Spleen (tissue), 11 donors: ENCODE data around the gene PUS10. TPM values are rescaled to one million over a fixed set of nuclear protein-coding genes. Genes with fewer than 3 reads are reported as not detected.

ENCODE experiments used
- DNase-seq: peaks from one replicate; pipeline ENCODE4 v3.0.0-alpha.2; 2020
- H3K27ac ChIP-seq, 8 donors: fragments of 200-600 bp; sonication (generic) in 7 of 8; 1 replicate in 4 of 8; 2 replicates in 4 of 8; pipeline versions ENCODE4 v1.5.0 to v1.8.0; 2016 to 2021; ENCODE audit warnings: inconsistent platforms in 4 of 8, mild to moderate bottlenecking in 4 of 8, moderate library complexity in 1 of 8
- H3K27me3 ChIP-seq, 7 donors: fragments of 200-600 bp; sonication (generic) in 6 of 7; replicated peaks in 1 of 7; 1 replicate in 4 of 7; 2 replicates in 3 of 7; pipeline versions ENCODE4 v1.5.0 to v1.8.0; 2016 to 2021; ENCODE audit warnings: inconsistent platforms in 3 of 7, mild to moderate bottlenecking in 1 of 7
- H3K36me3 ChIP-seq, 6 donors: fragments of 200-600 bp; sonication (generic) in 5 of 6; 1 replicate in 4 of 6; 2 replicates in 2 of 6; pipeline versions ENCODE4 v1.5.0 to v1.8.0; 2016 to 2021; ENCODE audit warnings: inconsistent platforms in 2 of 6
- H3K4me1 ChIP-seq, 6 donors: fragments of 200-600 bp; sonication (generic) in 5 of 6; 1 replicate in 3 of 6; 2 replicates in 3 of 6; pipeline versions ENCODE4 v1.5.0 to v1.8.0; 2016 to 2021; ENCODE audit warnings: inconsistent platforms in 3 of 6
- H3K4me3 ChIP-seq, 8 donors: fragments of 200-600 bp; sonication (generic) in 7 of 8; 1 replicate in 4 of 8; 2 replicates in 4 of 8; pipeline versions ENCODE4 v1.5.0 to v1.8.0; 2016 to 2021; ENCODE audit warnings: inconsistent platforms in 4 of 8, mild to moderate bottlenecking in 4 of 8, moderate library complexity in 2 of 8
- H3K9me3 ChIP-seq, 8 donors: fragments of 200-600 bp; sonication (generic) in 7 of 8; 1 replicate in 4 of 8; 2 replicates in 4 of 8; pipeline versions ENCODE4 v1.5.0 to v1.8.0; 2016 to 2021; ENCODE audit warnings: inconsistent platforms in 4 of 8
- POLR2A ChIP-seq, 3 donors: fragments of 450-650 bp; IDR thresholded peaks; one replicate each; pipeline ENCODE4 v1.5.1; 2017; ENCODE audit warnings: antibody characterized with exemption in 3 of 3, mild to moderate bottlenecking in 1 of 3
- POLR2AphosphoS5 ChIP-seq, 3 donors: sonication (generic); formaldehyde crosslinking; IDR thresholded peaks; one replicate each; pipeline ENCODE4 v1.5.1; 2017; ENCODE audit warnings: antibody characterized with exemption in 3 of 3
- WGBS, 5 donors: extraction: QIAGEN DNeasy Blood & Tissue Kit in 3 of 5; methylation state at CpG; one replicate each; pipeline versions ENCODE4 v1.1.5 to v1.1.7; 2013 to 2018; 5-methylcytosine and 5-hydroxymethylcytosine counted together
- intact Hi-C: fragments of 100-400 bp; cut with DNase I; formaldehyde crosslinking; loops from one replicate; pipeline ENCODE4 v1.15.0; 2023; ENCODE audit warnings: low total_unique reads
- polyA plus RNA-seq, 3 donors: library from polyadenylated mRNA; stranded (reverse); fragments of 200-250 nt; gene quantifications; one replicate each; pipeline ENCODE4 v1.2.1, GENCODE V29; 2013
- total RNA-seq, 7 donors: library from RNA; depleted of rRNA in 3 of 7; stranded (reverse); fragments of >200 nt in 3 of 7; fragmentation: NEBNext Ultra II Directional in 4 of 7; extraction: Animal tissue kit (Norgen Biotek cat#: 25700) in 4 of 7; gene quantifications; one replicate each; pipeline versions ENCODE4 v1.1.0 to v1.2.1, GENCODE V29; 2016 to 2021
- TF ChIP-seq, protein P1 (sequence below), 11 experiments: fragments of 200-600 bp in 7 of 11; fragments of 450-650 bp in 4 of 11; sonication (generic) in 4 of 11; IDR thresholded peaks in 8 of 11; conservative IDR thresholded peaks in 3 of 11; 1 replicate in 7 of 11; 2 replicates in 4 of 11; pipeline versions ENCODE4 v1.4.0 to v1.8.0; 2016 to 2021; ENCODE audit warnings: antibody characterized with exemption in 11 of 11, inconsistent platforms in 4 of 11, mild to moderate bottlenecking in 1 of 11
- donor health status: healthy with polysubstance abuse.
- donor health status: DM: no; HTN: no; CAD: no; lungs with moderate emphysema.
- donor health status: DM: no; HTN: no; CAD: no.
- donor health status: Bipolar disorder and iron deficiency.
- donor health status: healthy.
- donor health status: DM: no; HTN: no; CAD: no.
- donor health status: DM: yes; HTN: yes; CAD: no.

The PUS10 gene
- total and polyA plus RNA-seq, 10 donors, result 3.5 to 12.6 (median 6.4) TPM

DNA sequence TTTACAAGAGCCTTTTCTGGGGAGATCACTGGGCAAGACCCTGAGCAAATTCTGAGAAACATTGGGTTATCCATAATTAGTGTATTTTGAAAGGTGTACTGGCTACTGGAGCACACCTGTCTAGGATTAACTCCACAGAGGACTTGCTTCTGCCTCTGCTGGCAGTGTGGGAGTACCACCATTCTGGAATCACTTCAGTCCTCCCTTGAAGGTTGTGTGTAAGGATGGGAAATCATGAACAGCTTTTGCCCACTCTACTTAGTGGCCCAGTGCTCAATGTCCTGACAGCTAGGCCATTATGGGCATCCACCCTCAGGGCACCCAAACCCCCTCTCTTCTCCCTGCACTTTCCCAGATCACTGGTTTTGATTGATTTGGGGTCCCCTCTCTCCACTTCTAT, 39.5 kb upstream of the PUS10 start:
- DNase-seq, result no peak
- Histone ChIP-seq H3K9me3 (no peaks in the 10 kb centered on the region), H3K27ac (no peak overlapping the region), H3K36me3 (peaks cover 0 to 50% (median 9%) of the 10 kb centered on the region in 6 donors), H3K4me3 (no peak overlapping the region), H3K27me3 (no peaks in the 10 kb centered on the region), H3K4me1 (no peaks in the 10 kb centered on the region)
- no peak for TF ChIP-seq POLR2AphosphoS5 (IDR thresholded peaks at IDR 0.05)
- TF ChIP-seq POLR2A (IDR thresholded peaks at IDR 0.05), result no peak
- TF ChIP-seq, protein P1, sequence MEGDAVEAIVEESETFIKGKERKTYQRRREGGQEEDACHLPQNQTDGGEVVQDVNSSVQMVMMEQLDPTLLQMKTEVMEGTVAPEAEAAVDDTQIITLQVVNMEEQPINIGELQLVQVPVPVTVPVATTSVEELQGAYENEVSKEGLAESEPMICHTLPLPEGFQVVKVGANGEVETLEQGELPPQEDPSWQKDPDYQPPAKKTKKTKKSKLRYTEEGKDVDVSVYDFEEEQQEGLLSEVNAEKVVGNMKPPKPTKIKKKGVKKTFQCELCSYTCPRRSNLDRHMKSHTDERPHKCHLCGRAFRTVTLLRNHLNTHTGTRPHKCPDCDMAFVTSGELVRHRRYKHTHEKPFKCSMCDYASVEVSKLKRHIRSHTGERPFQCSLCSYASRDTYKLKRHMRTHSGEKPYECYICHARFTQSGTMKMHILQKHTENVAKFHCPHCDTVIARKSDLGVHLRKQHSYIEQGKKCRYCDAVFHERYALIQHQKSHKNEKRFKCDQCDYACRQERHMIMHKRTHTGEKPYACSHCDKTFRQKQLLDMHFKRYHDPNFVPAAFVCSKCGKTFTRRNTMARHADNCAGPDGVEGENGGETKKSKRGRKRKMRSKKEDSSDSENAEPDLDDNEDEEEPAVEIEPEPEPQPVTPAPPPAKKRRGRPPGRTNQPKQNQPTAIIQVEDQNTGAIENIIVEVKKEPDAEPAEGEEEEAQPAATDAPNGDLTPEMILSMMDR (IDR thresholded peaks at IDR 0.05 in 8 of 11, conservative IDR thresholded peaks at IDR 0.05 in 3 of 11), result no peak
- intact Hi-C loops, result no loop called here

DNA sequence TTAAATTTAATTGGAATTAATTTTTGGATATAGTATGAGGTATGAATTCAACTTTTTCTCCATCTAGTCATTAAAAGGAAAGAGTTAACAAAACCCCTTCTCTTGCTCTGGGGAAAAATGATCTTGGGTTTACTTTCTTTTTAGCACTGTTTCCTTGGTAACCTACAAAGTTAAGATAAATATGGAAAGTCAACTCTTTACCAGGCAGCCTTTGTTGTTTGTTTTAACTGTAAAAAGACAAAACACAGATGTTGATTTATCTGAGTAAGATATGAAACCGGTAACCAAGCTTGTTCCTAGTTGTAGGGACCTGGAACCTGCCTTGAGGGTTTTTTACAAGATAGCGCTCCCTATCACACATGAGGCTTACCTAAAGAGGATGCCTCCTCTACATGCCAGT, 37.5 kb upstream of the PUS10 start:
- TF ChIP-seq POLR2A (IDR thresholded peaks at IDR 0.05) (no peak), POLR2AphosphoS5 (IDR thresholded peaks at IDR 0.05) (no peak)
- TF ChIP-seq, protein P1 (IDR thresholded peaks at IDR 0.05 in 8 of 11, conservative IDR thresholded peaks at IDR 0.05 in 3 of 11), result no peak
- no peak for DNase-seq
- 59 to 80% (median 74%) methylated on average over 2 of the region's 2 CpGs for WGBS, 5 donors
- H3K27ac ChIP-seq, result no peak overlapping the region
- no peaks in the 10 kb centered on the region for H3K27me3 ChIP-seq
- H3K4me1 ChIP-seq, result no peaks in the 10 kb centered on the region
- H3K36me3 ChIP-seq, result peaks cover 0 to 70% (median 16%) of the 10 kb centered on the region in 6 donors
- no peak overlapping the region for H3K4me3 ChIP-seq
- intact Hi-C loops, result no loop called here
- no peaks in the 10 kb centered on the region for H3K9me3 ChIP-seq

DNA sequence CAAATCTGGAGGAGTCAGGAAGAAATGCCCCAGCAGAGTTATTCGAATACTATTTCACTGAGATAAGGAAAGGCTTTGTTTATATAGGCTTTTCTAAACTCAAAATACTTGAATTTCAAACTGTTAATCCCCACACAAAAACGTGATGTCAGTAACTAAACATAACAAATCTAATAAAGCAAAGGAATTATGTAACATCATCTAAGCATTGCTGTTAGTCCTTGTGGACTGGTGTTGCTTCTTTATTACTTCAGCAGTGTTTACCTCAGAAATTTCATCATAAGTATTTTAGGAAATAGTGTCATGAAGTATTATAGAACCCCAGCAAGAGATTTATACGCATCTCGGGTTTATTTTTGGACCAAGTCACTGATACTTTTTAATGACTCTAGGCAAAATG, 27.9 kb upstream of the PUS10 start:
- intact Hi-C loops, result no loop called here
- WGBS, 5 donors, result 54 to 80% (median 64%) methylated on average over 4 of the region's 4 CpGs
- TF ChIP-seq, protein P1 (IDR thresholded peaks at IDR 0.05 in 8 of 11, conservative IDR thresholded peaks at IDR 0.05 in 3 of 11), result no peak
- TF ChIP-seq POLR2A (IDR thresholded peaks at IDR 0.05) (no peak), POLR2AphosphoS5 (IDR thresholded peaks at IDR 0.05) (no peak)

DNA sequence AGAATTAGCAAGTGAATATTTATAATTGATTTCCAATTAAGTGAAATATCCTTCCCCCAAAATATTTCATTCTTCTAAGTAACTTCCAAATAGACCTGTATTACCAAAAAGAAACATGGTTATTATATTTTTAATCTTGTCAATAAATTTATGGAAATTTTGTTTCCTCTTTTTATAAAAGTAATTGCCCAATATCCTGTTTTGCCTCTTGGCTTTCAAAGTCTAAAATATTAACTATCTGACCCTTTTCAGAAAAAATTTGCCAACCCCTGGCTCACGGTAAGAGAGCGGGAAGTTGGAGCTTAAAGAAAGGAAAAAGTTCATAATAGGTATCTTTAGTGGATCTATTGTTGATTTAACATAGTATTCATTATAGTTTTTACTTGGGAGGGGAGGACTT, 27.2 kb upstream of the PUS10 start:
- Histone ChIP-seq H3K27ac (peak overlapping the region in 2 of 8 donors; percentile 1 to 5), H3K27me3 (no peaks in the 10 kb centered on the region), H3K4me3 (no peak overlapping the region), H3K9me3 (no peaks in the 10 kb centered on the region), H3K4me1 (peaks cover 4 to 26% (median 16%) of the 10 kb centered on the region in 6 donors), H3K36me3 (peaks cover 0 to 60% (median 31%) of the 10 kb centered on the region in 6 donors)
- no peak for DNase-seq
- WGBS, 5 donors, result 53 to 76% (median 69%) methylated on average over 2 of the region's 2 CpGs
- intact Hi-C loops, result no loop called here
- no peak for TF ChIP-seq POLR2AphosphoS5 (IDR thresholded peaks at IDR 0.05)
- TF ChIP-seq, protein P1 (IDR thresholded peaks at IDR 0.05 in 8 of 11, conservative IDR thresholded peaks at IDR 0.05 in 3 of 11), result no peak
- TF ChIP-seq POLR2A (IDR thresholded peaks at IDR 0.05), result no peak

More for the DNA sequence above, 27.9 kb upstream of the PUS10 start:
- Histone ChIP-seq H3K4me1 (peaks cover 4 to 26% (median 16%) of the 10 kb centered on the region in 6 donors), H3K36me3 (peaks cover 0 to 67% (median 38%) of the 10 kb centered on the region in 6 donors), H3K27me3 (no peaks in the 10 kb centered on the region), H3K9me3 (no peaks in the 10 kb centered on the region), H3K27ac (peak overlapping the region in 1 of 8 donors; percentile 1), H3K4me3 (no peak overlapping the region)
- DNase-seq, result no peak
